Activated T-cell treated with anti-CD3 and anti-CD28 coated beads, Interleukin-2, amount 50 U/mL, for 24 hours (primary cell): ENCODE results near the gene CD47.
A peak's percentile ranks its signal among the peaks of the same experiment; 100 is the strongest.

Source experiments
- DNase-seq: peaks from one replicate; pipeline ENCODE4 v3.0.0-alpha.2; 2020
- H3K27ac Mint-ChIP-seq: 2 replicates; pipeline ENCODE4 v1.8.0; 2020; ENCODE audit warnings: mild to moderate bottlenecking, mixed read lengths
- H3K27me3 Mint-ChIP-seq: 2 replicates; pipeline ENCODE4 v1.8.0; 2020; ENCODE audit warnings: mixed read lengths
- H3K36me3 Mint-ChIP-seq: 2 replicates; pipeline ENCODE4 v1.8.0; 2020; ENCODE audit warnings: low read depth, mixed read lengths
- H3K4me1 Mint-ChIP-seq: 2 replicates; pipeline ENCODE4 v1.8.0; 2020; ENCODE audit warnings: low read depth, mixed read lengths
- H3K4me3 Mint-ChIP-seq: 2 replicates; pipeline ENCODE4 v1.8.0; 2020; ENCODE audit warnings: mild to moderate bottlenecking, moderate library complexity, mixed read lengths
- H3K9me3 Mint-ChIP-seq: 2 replicates; pipeline ENCODE4 v1.8.0; 2020; ENCODE audit warnings: mixed read lengths

Gene CD47

DNA sequence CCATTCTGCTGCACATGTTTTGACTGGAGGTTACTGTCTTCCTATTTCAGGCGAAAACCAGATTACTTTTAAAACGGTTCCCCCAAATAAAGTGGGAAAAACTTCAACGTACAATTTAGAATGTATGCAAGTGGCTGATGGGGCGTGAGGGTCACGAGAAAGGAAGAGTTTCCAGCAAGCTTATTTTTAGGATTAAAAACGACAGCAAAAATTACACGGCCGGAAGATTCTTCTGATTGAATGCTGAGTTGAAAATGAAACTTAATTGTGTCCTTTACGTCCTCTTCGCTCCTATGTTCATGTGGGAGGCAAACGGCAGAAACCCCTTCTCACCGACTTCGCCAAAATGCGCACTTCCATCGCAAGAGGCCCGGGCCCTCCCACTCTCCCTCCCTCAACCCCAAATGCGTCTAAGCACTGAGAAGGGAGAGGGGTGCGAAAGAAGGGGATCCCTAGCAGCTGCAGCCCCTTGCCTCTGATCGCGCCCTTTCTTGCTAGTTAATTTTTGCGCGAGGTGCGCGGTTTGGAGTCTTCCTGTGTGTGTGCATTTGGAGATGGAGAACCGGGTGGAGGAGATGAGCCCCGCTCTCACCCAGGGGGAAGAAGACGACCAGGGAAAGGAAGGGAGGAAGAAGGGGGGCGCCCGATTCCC, 656 bp downstream of the CD47 start:
- Mint-ChIP-seq H3K9me3 (peaks cover 3% of the 10 kb centered on the region), H3K36me3 (peaks cover 25% of the 10 kb centered on the region), H3K27me3 (no peaks in the 10 kb centered on the region), H3K4me3 (no peak overlapping the region), H3K4me1 (peaks cover 29% of the 10 kb centered on the region), H3K27ac (peak overlapping the region; percentile 99)
- DNase-seq = peak; percentile 79

DNA sequence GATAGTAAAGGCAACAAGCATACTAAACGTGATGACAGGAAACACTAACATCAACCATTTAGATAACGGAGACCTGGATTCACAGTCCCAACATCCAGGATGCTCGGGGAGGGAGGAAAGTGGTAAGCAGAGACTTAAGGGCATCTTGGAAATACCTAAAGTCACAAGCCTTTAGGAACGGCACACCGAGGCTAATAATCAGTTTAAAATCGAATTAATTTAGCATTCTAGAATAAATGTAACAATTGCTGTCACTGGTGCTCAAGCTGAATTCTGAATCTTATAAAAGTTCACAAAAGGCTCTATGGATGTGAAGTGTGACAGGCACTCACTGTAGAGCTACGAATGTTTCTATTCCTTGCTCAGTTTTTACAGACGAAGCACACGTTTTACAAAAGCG, 1.3 kb downstream of the CD47 start:
- Mint-ChIP-seq H3K36me3 (peaks cover 25% of the 10 kb centered on the region), H3K9me3 (peaks cover 3% of the 10 kb centered on the region), H3K4me3 (no peak overlapping the region), H3K27me3 (no peaks in the 10 kb centered on the region), H3K4me1 (peaks cover 25% of the 10 kb centered on the region), H3K27ac (peak overlapping the region; percentile 99)
- no peak for DNase-seq

DNA sequence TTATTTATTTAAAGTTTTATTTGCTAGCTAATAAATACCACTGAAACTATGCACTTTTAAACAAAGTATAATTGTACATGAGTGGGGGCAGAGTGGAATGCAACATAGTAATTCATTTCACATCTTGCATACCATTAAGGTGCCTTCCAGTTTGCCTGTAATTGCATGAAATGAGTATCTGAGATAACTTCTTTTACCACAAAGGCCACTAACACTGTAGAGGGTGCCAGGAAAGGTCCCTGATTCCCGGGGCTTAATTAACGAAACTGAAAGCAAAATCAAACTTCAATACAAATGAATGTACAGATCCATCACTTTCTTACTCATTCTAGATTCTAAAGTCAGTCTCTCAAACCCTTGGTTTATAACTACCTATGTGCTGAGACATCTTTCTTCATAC, 2.1 kb downstream of the CD47 start:
- H3K4me3 Mint-ChIP-seq = no peak overlapping the region
- H3K4me1 Mint-ChIP-seq = peaks cover 22% of the 10 kb centered on the region
- H3K36me3 Mint-ChIP-seq = peaks cover 25% of the 10 kb centered on the region
- no peak overlapping the region for H3K27ac Mint-ChIP-seq
- DNase-seq = no peak
- H3K9me3 Mint-ChIP-seq = peaks cover 3% of the 10 kb centered on the region
- H3K27me3 Mint-ChIP-seq = no peaks in the 10 kb centered on the region

DNA sequence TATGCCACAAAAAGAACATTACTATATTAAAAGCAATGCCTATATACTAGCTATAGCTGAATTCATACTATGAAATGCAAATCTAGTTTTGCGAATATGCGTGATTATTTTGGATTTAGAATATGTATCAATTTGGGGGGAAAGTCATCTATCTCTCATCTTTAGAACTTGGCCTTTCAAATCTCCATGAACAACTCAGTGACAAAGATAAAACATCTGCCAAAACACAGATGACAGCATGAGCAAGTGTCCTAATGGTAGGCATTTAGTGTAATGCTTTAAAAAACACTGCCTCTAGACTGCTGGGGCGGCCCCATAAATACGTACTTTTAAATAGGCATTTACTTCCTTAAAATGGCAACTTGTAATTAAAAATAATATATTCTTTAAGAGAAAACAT, 2.7 kb downstream of the CD47 start:
- DNase-seq = no peak
- Mint-ChIP-seq H3K36me3 (peaks cover 25% of the 10 kb centered on the region), H3K27ac (no peak overlapping the region), H3K9me3 (peaks cover 3% of the 10 kb centered on the region), H3K4me3 (no peak overlapping the region), H3K27me3 (no peaks in the 10 kb centered on the region), H3K4me1 (peaks cover 17% of the 10 kb centered on the region)

DNA sequence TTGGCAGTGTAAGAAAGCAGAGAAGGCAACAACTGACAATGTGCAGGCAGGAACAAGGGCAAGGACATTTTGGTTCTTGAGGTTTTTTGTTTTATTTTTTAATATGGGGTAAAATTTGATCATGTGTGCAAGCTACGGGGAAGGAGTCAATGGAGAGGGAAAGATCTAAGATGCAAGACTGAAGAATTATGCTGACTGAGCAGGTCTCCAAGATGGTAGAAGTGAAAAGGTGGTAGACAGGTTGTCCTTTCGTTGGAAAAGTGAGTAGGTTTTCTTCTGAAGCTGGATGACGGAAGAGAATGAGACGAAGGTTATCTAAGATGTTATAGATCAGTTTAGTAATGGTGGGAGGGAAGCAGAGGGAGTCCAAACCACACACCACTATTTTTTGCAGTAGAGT, 4.2 kb downstream of the CD47 start:
- peaks cover 2% of the 10 kb centered on the region for H3K4me1 Mint-ChIP-seq
- no peak for DNase-seq
- H3K36me3 Mint-ChIP-seq = peaks cover 26% of the 10 kb centered on the region
- no peak overlapping the region for H3K27ac Mint-ChIP-seq
- no peaks in the 10 kb centered on the region for H3K27me3 Mint-ChIP-seq
- no peak overlapping the region for H3K4me3 Mint-ChIP-seq
- H3K9me3 Mint-ChIP-seq = peaks cover 2% of the 10 kb centered on the region

DNA sequence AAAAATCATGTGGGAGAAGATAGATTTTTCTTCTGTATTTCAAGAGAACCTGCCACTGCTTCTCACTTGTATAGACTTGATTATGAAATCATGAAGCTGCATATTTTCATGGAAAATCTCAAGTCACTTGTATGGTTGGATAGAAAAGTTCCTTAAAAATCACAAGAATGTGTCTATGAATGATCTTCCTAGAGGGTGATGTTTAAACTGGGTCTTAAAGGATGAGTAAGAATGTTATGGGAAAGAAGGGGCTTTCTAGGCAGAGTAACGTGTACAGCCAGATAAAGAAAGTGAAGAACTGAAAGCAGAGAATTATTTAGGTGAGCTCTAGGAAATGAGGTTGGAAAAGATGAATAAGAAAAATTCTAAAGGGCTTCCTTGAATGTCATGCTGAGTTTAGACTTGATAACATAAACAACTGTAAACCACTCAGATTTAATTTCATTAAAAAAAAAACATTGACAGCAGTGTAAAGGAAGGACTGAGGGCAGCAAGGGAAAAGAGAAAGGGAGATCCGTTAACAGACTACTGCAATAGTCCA, 5.0 kb downstream of the CD47 start:
- Mint-ChIP-seq H3K36me3 (peaks cover 29% of the 10 kb centered on the region), H3K4me3 (no peak overlapping the region), H3K27me3 (no peaks in the 10 kb centered on the region), H3K4me1 (no peaks in the 10 kb centered on the region), H3K9me3 (no peaks in the 10 kb centered on the region), H3K27ac (no peak overlapping the region)
- DNase-seq = no peak

DNA sequence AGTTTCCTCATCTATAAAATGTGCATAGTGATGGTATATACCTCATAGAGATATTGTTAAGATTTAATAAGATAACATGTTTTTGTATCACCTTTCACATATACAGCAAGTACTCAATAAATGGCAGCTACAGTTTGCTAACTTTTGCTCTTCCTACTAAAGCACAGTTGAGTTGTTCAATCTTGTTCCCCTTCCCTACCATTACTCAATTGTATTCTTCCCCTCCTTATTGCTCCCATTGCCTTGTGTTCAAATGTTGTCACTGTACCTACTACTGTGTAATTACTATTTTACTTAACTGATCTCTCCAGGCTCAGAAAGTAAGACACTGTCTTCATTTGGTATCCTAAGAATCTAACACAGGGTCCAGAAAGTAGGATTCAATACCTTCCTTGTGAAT, 5.5 kb downstream of the CD47 start:
- Mint-ChIP-seq H3K27ac (no peak overlapping the region), H3K4me1 (no peaks in the 10 kb centered on the region), H3K9me3 (no peaks in the 10 kb centered on the region), H3K36me3 (peaks cover 32% of the 10 kb centered on the region), H3K27me3 (no peaks in the 10 kb centered on the region), H3K4me3 (no peak overlapping the region)
- no peak for DNase-seq

DNA sequence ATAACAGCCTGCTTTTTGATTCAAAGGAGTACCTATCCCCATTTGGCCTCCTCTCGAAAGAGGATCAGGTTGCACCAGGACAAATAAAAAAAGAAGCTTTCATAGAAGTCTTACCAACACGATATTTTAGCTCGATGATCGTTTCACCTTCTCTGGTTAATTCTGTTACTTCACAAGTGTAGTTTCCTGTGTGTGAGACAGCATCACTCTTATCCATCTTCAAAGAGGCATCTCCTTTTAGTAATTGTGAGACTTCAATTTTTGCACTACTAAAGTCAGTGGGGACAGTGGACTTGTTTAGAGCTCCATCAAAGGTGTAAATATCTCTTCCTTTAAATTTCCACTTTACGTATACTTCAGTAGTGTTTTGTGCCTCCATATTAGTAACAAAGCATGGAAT, 11.0 kb downstream of the CD47 start:
- DNase-seq = no peak
- peak overlapping the region; percentile 38 for H3K4me3 Mint-ChIP-seq
- peaks cover 67% of the 10 kb centered on the region for H3K36me3 Mint-ChIP-seq
- peaks cover 29% of the 10 kb centered on the region for H3K4me1 Mint-ChIP-seq
- no peaks in the 10 kb centered on the region for H3K27me3 Mint-ChIP-seq
- H3K9me3 Mint-ChIP-seq = no peaks in the 10 kb centered on the region
- peak overlapping the region; percentile 77 for H3K27ac Mint-ChIP-seq

DNA sequence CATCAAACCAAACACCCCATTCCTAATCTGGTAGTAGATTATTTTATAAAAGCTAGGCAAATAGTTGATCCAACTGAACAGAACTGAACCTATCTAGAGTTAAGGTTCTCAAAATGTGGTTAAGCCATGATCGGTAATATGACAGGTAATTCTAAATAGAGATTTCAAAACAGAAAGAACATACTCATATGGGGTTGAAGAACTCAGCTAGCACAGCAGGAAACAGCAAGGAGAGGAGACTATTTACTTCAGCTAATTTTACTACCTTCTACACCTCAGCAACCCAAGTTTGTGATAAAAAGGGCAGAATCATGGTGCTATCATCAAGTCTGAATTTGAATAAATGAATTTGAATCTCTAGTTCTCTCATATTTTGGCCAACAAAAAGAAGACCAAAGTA, 11.8 kb downstream of the CD47 start:
- no peak overlapping the region for H3K4me3 Mint-ChIP-seq
- peak overlapping the region; percentile 77 for H3K27ac Mint-ChIP-seq
- DNase-seq = no peak
- H3K36me3 Mint-ChIP-seq = peaks cover 72% of the 10 kb centered on the region
- H3K4me1 Mint-ChIP-seq = peaks cover 33% of the 10 kb centered on the region
- H3K9me3 Mint-ChIP-seq = no peaks in the 10 kb centered on the region
- no peaks in the 10 kb centered on the region for H3K27me3 Mint-ChIP-seq

DNA sequence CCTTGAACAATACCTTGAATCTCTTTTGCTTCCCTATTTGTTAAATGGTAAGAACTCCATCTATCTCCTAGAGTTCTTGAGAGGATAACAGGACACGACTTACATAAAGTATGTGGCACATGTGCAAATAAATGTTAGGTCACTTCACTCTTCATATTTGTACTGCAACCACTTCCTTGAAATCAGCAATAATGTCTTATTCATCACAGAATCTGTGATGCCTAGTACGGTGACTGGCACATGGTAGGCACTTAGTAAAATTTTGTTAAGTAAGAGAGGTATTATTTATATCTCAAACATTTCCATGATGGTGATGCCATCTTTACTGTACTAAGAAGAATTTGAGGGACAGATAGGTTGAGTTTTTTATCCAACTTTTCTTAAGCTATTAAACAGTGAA, 14.3 kb downstream of the CD47 start:
- Mint-ChIP-seq H3K27ac (no peak overlapping the region), H3K4me1 (peaks cover 55% of the 10 kb centered on the region), H3K36me3 (peaks cover 87% of the 10 kb centered on the region), H3K27me3 (no peaks in the 10 kb centered on the region), H3K9me3 (no peaks in the 10 kb centered on the region), H3K4me3 (no peak overlapping the region)
- DNase-seq = no peak

DNA sequence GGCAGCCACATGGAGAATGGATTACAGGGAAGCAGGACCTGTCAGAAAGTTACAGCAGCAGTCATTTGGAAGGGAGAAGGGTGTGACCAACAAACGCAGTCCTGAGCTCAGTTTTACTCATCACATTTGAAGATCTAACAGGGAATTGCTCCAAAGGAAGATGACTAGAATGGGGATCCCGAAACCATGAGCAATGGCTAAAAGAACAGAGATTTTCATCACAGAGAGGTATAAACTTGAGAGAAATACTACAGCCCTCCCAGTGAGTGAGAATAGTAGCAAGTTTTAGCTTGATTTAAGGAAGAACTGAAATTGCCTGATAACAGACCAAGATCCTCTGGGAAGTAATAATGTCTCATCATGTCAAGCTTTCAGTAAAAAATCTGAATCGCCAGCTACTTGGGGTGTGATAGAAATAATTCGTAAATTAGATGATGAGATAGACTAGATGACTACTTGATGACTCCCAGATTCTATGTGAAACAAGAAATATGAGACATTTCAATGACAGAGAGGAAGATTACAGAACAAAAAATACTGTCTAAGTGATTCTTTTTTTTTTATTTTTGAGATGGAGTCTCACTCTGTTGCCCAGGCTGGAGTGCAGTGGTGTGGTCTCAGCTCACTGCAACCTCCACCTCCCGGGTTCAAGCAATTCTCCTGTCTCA, 16.9 kb downstream of the CD47 start:
- H3K4me1 Mint-ChIP-seq = peaks cover 80% of the 10 kb centered on the region
- H3K27me3 Mint-ChIP-seq = no peaks in the 10 kb centered on the region
- H3K27ac Mint-ChIP-seq = peak overlapping the region; percentile 80
- no peaks in the 10 kb centered on the region for H3K9me3 Mint-ChIP-seq
- H3K36me3 Mint-ChIP-seq = peaks cover 89% of the 10 kb centered on the region
- no peak overlapping the region for H3K4me3 Mint-ChIP-seq
- DNase-seq = no peak

DNA sequence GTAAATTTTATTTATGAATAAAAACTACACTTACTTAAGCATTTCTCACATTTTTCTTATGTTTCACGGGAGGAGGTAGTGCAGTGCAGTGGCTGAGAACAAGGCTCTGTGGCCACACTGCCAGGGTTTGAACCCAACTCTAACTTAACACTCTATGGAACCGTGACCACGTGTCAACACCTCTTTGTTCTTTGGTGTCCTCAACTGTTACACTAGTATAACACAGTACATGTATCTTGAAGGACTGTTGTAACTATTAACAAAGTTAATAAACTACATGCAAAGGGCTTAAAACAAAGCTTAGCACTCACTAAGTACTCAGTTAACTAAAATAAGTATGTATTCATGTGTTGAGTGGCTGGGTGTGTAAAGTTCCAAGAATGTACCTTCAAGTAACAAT, 19.5 kb downstream of the CD47 start:
- Mint-ChIP-seq H3K36me3 (peaks cover 89% of the 10 kb centered on the region), H3K4me3 (no peak overlapping the region), H3K27ac (peak overlapping the region; percentile 58), H3K4me1 (peaks cover 87% of the 10 kb centered on the region), H3K27me3 (no peaks in the 10 kb centered on the region), H3K9me3 (no peaks in the 10 kb centered on the region)
- DNase-seq = no peak

DNA sequence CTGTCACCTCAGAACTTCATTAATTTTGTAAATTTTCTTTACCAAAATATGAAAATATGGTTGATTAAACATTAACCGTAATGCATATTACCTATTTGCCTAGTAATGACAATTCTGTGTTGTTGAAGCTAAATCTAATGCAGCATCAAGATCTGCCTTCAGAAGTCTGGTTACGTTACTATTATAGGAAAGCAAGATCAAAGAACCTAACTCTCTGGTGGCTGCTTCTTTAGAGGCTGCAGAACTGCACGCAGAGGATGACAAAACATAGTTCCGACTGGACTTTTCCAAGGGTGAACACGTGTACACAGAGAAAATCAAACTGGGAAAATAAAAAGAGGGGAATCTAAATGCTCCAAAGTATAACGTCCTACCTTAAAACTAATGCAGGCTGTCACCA, 20.5 kb downstream of the CD47 start:
- peaks cover 87% of the 10 kb centered on the region for H3K4me1 Mint-ChIP-seq
- H3K27me3 Mint-ChIP-seq = no peaks in the 10 kb centered on the region
- peaks cover 89% of the 10 kb centered on the region for H3K36me3 Mint-ChIP-seq
- peak overlapping the region; percentile 62 for H3K27ac Mint-ChIP-seq
- H3K4me3 Mint-ChIP-seq = no peak overlapping the region
- no peak for DNase-seq
- H3K9me3 Mint-ChIP-seq = no peaks in the 10 kb centered on the region

DNA sequence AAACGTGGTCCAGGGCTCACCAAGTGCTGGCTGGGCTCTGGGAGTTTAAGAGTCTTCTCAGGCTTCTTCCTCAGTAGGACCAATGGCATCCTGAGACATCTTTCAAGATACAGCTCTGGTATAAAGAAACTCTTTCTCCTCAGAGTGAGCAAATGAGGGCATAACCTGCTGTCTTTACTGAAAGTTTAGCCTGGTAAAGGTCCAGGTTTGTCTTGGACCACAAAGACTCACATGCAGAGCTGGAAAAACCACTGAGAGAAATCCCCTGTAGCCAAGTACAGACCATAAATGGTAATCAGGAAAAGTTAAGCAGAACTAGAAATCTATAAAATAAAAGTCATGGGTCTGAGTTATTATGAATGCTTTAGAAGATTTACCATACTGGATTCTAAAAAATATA, 23.1 kb downstream of the CD47 start:
- Mint-ChIP-seq H3K4me1 (peaks cover 88% of the 10 kb centered on the region), H3K4me3 (no peak overlapping the region), H3K27me3 (no peaks in the 10 kb centered on the region), H3K27ac (peak overlapping the region; percentile 73), H3K36me3 (peaks cover 89% of the 10 kb centered on the region), H3K9me3 (no peaks in the 10 kb centered on the region)
- DNase-seq = no peak

DNA sequence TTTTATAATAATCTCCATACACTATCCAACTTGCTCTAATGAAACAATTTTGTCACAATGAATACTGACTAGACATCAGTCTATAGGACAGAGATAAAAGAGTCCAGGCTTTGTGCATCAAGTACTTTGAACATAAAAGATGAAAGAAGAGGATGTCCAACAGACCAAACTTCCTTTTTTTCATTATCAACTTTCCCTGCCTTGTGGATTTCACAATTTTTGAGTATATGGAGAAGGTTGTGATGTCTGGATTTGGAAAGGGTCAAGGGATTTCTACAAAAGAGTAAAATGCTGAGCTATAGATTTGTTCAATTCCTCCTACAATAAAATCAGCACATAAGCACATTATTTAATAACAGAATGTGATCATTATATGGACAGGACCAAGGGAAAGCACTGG, 25.7 kb downstream of the CD47 start:
- Mint-ChIP-seq H3K9me3 (no peaks in the 10 kb centered on the region), H3K27ac (peak overlapping the region; percentile 76), H3K4me1 (peaks cover 86% of the 10 kb centered on the region), H3K36me3 (peaks cover 90% of the 10 kb centered on the region), H3K27me3 (no peaks in the 10 kb centered on the region), H3K4me3 (no peak overlapping the region)
- no peak for DNase-seq
